Hematopoietic multipotent progenitor cell treated with erythropoietin and hydrocortisone succinate and interleukin-3 and kit ligand, for 4 days (in vitro differentiated cells): ENCODE results near the gene SELENOH.
A peak's percentile ranks its signal among the peaks of the same experiment; 100 is the strongest.
"Not testable (repeated sequence)": the region's sequence is repeated elsewhere in the genome, so short reads cannot be mapped to it uniquely, and the experiment has no call there.

Source experiments
- DNase-seq: peaks from one replicate; pipeline ENCODE4 v3.0.0-alpha.2; 2015

Gene SELENOH, protein sequence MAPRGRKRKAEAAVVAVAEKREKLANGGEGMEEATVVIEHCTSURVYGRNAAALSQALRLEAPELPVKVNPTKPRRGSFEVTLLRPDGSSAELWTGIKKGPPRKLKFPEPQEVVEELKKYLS

GRCh38 chr11:57741132-57742086 is at the start of gene SELENOH:
TSS of gene SELENOH (plus strand) at chr11:57741491. CDS start at chr11:57741596, 105 bp downstream.
- peak; percentile 99 for DNase-seq

- DNase-seq = no peak
Measured at GRCh38 chr11:57698843-57699365, 42.4 kb upstream of the SELENOH start.

DNA sequence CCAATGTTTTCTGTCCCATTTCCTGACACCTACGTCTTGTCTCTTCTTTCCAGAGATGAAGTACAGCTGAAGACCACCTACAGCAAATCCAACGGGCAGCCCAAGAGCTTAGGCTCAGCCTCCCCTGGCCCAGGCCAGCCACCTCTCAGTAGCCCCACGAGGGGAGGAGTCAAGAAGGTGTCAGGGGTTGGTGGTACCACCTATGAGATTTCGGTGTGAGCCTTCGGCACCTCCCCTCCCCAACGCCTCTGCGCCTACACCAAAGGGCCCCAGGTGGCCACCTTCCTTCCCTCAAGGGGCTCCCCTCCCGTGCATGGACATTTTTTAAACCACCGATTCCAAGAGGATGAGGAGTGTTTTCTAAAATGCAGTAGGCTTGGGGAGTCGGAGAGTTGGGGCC is 41.5 kb upstream of the SELENOH start:
- DNase-seq = no peak

GRCh38 chr11:57700425-57700824 is 40.9 kb upstream of the SELENOH start:
- no peak for DNase-seq

GRCh38 chr11:57703341-57703740 is 38.0 kb upstream of the SELENOH start:
- DNase-seq = no peak

- DNase-seq = no peak
Measured at GRCh38 chr11:57704932-57705331, 36.4 kb upstream of the SELENOH start.

DNA sequence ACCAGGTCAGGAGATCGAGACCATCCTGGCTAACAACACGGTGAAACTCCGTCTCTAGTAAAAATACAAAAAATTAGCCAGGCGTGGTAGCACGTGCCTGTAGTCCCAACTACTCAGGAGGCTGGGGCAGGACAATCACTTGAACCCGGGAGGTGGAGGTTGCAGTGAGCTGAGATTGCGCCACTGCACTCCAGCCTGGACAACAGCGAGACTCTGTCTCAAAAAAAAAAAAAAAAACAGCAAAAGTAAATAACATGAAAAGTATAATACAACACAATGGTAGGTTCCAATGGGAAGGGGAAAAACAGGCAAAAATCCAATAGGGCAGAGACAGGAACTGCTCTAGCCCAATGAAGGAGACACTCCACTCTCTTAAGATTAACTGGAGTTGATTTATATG is 35.9 kb upstream of the SELENOH start:
- not testable (repeated sequence) for DNase-seq

GRCh38 chr11:57709802-57710367 is 31.4 kb upstream of the SELENOH start:
- no peak for DNase-seq

- DNase-seq = peak; percentile 90
Measured at GRCh38 chr11:57711414-57712255, 29.7 kb upstream of the SELENOH start, which contains the start of gene MED19. TSS of gene MED19 (minus strand) at chr11:57712215. CDS start at chr11:57712179, 36 bp downstream.

DNA sequence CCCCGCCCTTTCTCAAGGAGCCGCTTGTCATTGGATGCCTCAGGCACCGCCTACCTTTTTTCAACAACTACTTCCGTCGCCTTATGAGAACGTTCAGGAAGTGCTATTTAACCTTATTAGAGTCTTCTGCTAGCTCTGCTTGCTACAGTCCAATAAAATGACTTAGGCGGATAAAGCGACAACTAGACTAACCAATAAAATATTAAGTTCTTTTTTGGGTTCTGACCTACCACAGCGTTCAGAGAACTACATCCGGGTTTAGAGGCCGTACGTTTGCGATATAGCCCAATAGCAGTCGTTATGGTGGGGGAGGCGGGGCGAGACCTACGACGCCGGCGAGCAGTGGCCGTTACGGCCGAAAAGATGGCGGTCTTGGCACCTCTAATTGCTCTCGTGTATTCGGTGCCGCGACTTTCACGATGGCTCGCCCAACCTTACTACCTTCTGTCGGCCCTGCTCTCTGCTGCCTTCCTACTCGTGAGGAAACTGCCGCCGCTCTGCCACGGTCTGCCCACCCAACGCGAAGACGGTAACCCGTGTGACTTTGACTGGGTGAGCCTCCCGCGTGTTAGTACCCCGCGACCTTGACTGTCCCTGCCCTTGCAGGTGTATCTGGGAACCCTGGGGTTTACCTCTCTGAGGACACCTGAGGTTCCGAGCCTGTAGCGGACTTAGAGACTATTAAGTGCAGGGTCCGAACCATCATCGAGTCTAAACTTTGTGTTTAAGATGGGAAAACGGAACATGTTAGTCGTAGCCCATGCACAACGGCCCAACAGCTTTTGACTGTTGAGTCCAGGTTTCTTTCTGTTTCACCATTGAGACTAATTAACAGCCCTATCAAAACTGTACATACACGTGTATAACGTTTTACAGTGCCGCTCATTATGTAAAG is 28.8 kb upstream of the SELENOH start, which contains the start of gene TMX2:
Gene TMX2 (plus strand): TSS at position 338 of the 895 bp plus-strand sequence. CDS start 26 bp downstream, at position 364.
- peak; percentile 99 for DNase-seq

DNA sequence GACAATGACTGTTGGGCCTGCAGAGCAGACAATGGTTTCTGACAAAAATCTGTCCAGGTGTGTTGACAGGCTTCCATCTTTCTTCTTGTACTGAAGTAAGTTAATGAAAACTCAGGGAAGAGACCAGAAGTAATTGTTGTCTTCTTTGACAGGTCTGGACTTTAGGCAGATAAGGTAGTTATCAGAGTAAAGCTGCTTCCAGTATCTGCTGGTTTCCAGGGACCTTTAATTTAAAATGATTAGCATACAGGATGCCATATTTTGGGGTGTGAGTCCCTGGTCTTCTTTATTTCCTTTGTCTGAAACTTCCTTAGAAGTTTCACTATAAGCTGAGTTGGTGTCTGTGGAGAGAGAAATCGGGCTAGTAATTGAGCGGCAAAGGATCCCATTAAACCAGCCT is 27.5 kb upstream of the SELENOH start:
- DNase-seq = peak; percentile 18

DNA sequence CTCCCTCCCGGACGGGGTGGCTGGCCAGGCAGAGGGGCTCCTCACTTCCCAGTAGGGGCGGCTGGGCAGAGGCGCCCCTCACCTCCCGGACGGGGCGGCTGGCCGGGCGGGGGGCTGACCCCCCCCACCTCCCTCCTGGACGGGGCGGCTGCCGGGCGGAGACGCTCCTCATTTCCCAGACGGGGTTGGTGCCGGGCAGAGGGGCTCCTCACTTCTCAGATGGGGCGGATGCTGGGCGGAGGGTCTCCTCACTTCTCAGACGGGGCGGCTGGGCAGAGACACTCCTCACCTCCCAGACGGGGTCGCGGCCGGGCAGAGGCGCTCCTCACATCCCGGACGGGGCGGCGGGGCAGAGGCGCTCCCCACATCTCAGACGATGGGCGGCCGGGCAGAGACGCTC is 24.6 kb upstream of the SELENOH start:
- DNase-seq = not testable (repeated sequence)

DNA sequence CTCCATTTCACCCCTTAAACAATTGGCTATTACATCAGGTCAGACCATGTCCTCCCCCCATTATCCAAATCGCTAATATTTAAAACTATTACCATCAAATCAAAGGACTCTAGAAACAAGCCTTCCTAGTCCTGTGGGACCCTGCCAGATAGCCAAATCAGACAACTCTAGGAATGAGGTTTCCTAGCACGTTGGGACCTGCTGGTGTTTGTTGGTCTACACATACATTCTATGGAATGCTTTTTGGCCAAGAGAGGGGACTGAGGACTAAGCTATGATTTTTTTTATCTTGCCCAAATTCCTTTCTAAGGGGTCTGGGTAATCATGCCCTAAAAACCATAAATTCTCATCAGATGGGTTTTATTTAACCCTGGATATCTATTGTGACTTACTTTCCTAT is 14.1 kb upstream of the SELENOH start:
- DNase-seq = no peak

- DNase-seq = no peak
Measured at GRCh38 chr11:57728829-57729228, 12.5 kb upstream of the SELENOH start.

- no peak for DNase-seq
Measured at GRCh38 chr11:57729479-57729878, 11.8 kb upstream of the SELENOH start.

DNA sequence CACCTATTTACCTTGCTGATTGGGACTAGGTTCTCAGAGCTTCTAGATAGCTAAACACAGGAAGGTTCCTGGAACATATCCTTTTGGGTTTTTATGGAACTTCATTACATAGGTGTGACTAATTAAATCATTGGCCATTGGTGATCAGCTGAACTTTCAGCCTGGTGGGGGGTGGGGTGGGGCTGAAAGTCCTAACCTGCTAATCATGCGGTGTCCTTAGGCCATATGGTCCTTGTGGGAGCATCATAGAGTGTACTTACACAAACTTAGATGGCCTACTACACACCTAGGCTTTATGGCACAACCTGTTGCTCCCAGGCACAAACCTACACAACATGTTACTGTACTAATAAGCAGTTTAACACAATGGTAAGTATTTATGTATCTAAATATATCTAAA is 8.6 kb upstream of the SELENOH start:
- DNase-seq = no peak

DNA sequence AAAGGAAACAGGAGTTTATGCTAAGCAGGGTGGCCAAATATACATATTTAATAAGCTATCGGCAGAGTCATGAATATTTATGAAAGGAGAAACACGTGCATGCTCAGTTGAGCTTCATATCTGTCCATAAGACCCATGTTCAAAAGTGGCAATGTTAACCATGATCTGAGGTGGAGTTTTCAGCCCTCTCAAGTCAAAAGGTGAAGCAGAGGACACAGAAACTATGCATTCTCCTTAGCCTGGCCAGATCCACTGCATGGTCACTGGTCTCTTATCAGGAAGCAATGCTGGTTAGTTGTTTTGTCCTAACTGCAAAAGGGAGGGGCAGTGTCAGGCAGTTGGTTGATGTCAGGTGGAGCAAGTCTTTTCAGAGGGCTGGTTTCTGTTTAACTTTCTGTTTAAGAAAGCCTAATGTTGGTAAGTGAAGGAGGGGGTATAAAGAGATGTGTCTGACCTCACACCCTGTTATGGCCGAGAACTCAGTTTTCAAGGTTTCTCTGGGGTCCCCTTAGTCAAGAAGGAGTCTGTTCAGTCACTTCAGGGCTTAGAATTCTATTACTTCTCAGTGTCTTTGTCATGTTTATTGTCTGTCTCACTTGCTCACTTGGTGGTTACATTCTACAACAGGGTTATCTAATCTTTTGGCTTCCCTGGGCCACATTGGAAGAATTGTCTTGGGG is 5.5 kb upstream of the SELENOH start:
- DNase-seq = peak; percentile 72

DNA sequence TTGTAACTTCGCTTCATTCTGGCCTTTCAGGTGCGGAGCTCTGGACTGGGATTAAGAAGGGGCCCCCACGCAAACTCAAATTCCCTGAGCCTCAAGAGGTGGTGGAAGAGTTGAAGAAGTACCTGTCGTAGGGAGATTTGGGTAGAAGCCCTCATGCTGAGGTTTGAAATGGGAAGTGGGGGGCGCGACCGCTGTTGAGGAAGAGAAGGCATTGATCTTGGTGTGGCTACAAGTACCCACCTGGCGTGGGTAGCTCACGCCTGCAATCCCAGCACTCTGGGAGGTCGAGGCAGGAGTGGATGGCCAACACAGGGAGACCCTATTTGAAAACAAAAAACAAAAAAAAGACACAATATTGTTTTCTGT is 779 bp downstream of the SELENOH start:
- no peak for DNase-seq

- DNase-seq = no peak
Measured at GRCh38 chr11:57744357-57744756, 3.1 kb downstream of the SELENOH start.

GRCh38 chr11:57745206-57745605 is 3.9 kb downstream of the SELENOH start:
- no peak for DNase-seq

GRCh38 chr11:57746920-57747319 is 5.6 kb downstream of the SELENOH start:
- no peak for DNase-seq
